Astrocyte (in vitro differentiated cells and primary cell): ENCODE measurements around the gene STRN3.
"Not testable (repeated sequence)": the region's sequence is repeated elsewhere in the genome, so short reads cannot be mapped to it uniquely, and the experiment has no call there.

Experiments used
- CTCF ChIP-seq: IDR thresholded peaks from 2 replicates; pipeline ENCODE4 v1.5.1; 2011; ENCODE audit warnings: low read depth, mild to moderate bottlenecking, inconsistent platforms, low read length, moderate library complexity; ENCODE audit not compliant: insufficient read depth
- EZH2 ChIP-seq: IDR thresholded peaks from 2 replicates; pipeline ENCODE4 v1.6.1; 2012; ENCODE audit warnings: mild to moderate bottlenecking, low read length, inconsistent platforms; ENCODE audit not compliant: insufficient read depth

- not testable (repeated sequence) for TF ChIP-seq CTCF, EZH2
Observed at GRCh38 chr14:30933937-30934336, 92.2 kb downstream of the STRN3 start.
